H9 (cell line): ENCODE results near the gene MTMR3. TPM values are rescaled to one million over a fixed set of nuclear protein-coding genes. Genes with fewer than 3 reads are reported as not detected.

ENCODE experiments used
- DNase-seq: peaks from one replicate; pipeline ENCODE4 v3.0.0-alpha.2; 2017
- H2AFZ ChIP-seq: one replicate; pipeline ENCODE4 v1.6.1; 2013; ENCODE audit warnings: mild to moderate bottlenecking, low read length, control low read depth, moderate library complexity
- H2AK5ac ChIP-seq: 2 replicates; pipeline ENCODE4 v1.6.1; 2013; ENCODE audit warnings: low read length, control low read depth, mixed read lengths; ENCODE audit not compliant: insufficient read length
- H2BK120ac ChIP-seq: one replicate; pipeline ENCODE4 v1.6.1; 2013; ENCODE audit warnings: low read depth, mild to moderate bottlenecking, low read length, control low read depth, inconsistent platforms; ENCODE audit not compliant: poor library complexity, severe bottlenecking
- H2BK12ac ChIP-seq: 2 replicates; pipeline ENCODE4 v1.6.1; 2013; ENCODE audit warnings: low read length, control low read depth, mixed read lengths, low read depth; ENCODE audit not compliant: insufficient read length
- H2BK15ac ChIP-seq: 2 replicates; pipeline ENCODE4 v1.6.1; 2013; ENCODE audit warnings: low read depth, low read length, control low read depth
- H2BK20ac ChIP-seq: one replicate; pipeline ENCODE4 v1.6.1; 2013; ENCODE audit warnings: low read depth, mild to moderate bottlenecking, low read length, control low read depth, inconsistent platforms; ENCODE audit not compliant: poor library complexity, severe bottlenecking
- H2BK5ac ChIP-seq: 2 replicates; pipeline ENCODE4 v1.6.1; 2013; ENCODE audit warnings: low read length, control low read depth, mixed read lengths; ENCODE audit not compliant: insufficient read length
- H3K14ac ChIP-seq: 2 replicates; pipeline ENCODE4 v1.6.1; 2013; ENCODE audit warnings: low read length, control low read depth; ENCODE audit not compliant: insufficient read depth
- H3K18ac ChIP-seq: 2 replicates; pipeline ENCODE4 v1.6.1; 2013; ENCODE audit warnings: low read depth, mild to moderate bottlenecking, mixed read lengths, low read length, control low read depth; ENCODE audit not compliant: insufficient read length
- H3K23ac ChIP-seq: 2 replicates; pipeline ENCODE4 v1.6.1; 2013; ENCODE audit warnings: low read length, control low read depth, mixed read lengths, low read depth; ENCODE audit not compliant: insufficient read length
- H3K23me2 ChIP-seq: 2 replicates; pipeline ENCODE4 v1.6.1; 2013; ENCODE audit warnings: low read depth, mild to moderate bottlenecking, mixed read lengths, low read length, control low read depth; ENCODE audit not compliant: insufficient read length, poor library complexity, severe bottlenecking
- H3K27ac ChIP-seq: 2 replicates; pipeline ENCODE4 v1.5.1; 2013; ENCODE audit warnings: low read length, control low read depth, mixed read lengths, low read depth; ENCODE audit not compliant: insufficient read length
- H3K27me3 ChIP-seq: 2 replicates; pipeline ENCODE4 v1.6.1; 2013; ENCODE audit warnings: low read length, control low read depth, inconsistent platforms; ENCODE audit not compliant: insufficient read depth
- H3K4ac ChIP-seq: 2 replicates; pipeline ENCODE4 v1.6.1; 2013; ENCODE audit warnings: low read depth, mild to moderate bottlenecking, control low read depth, inconsistent platforms, low read length, moderate library complexity
- H3K4me1 ChIP-seq: 2 replicates; pipeline ENCODE4 v1.6.1; 2013; ENCODE audit warnings: low read length, control low read depth, inconsistent platforms; ENCODE audit not compliant: insufficient read depth
- H3K4me2 ChIP-seq: 2 replicates; pipeline ENCODE4 v1.6.1; 2013; ENCODE audit warnings: low read length, control low read depth, mixed read lengths; ENCODE audit not compliant: insufficient read length, insufficient read depth
- H3K56ac ChIP-seq: 2 replicates; pipeline ENCODE4 v1.6.1; 2013; ENCODE audit warnings: low read depth, mild to moderate bottlenecking, mixed read lengths, low read length, control low read depth; ENCODE audit not compliant: insufficient read length
- H3K79me1 ChIP-seq: 2 replicates; pipeline ENCODE4 v1.6.1; 2013; ENCODE audit warnings: low read depth, mild to moderate bottlenecking, moderate library complexity, low read length, control low read depth, inconsistent platforms; ENCODE audit not compliant: insufficient read depth, poor library complexity, severe bottlenecking
- H3K79me2 ChIP-seq: 2 replicates; pipeline ENCODE4 v1.6.1; 2013; ENCODE audit warnings: low read length, control low read depth, inconsistent platforms; ENCODE audit not compliant: insufficient read depth
- H3K9ac ChIP-seq: 2 replicates; pipeline ENCODE4 v1.6.1; 2013; ENCODE audit warnings: low read length, control low read depth, mixed read lengths; ENCODE audit not compliant: insufficient read length; ENCODE audit errors: extremely low read depth
- H3K9me3 ChIP-seq: one replicate; pipeline ENCODE4 v1.6.1; 2013; ENCODE audit warnings: low read depth, low read length, inconsistent platforms; ENCODE audit not compliant: control insufficient read depth
- H3T11ph ChIP-seq: one replicate; pipeline ENCODE4 v1.6.1; 2013; ENCODE audit warnings: mild to moderate bottlenecking, low read length, control low read depth, inconsistent platforms
- H4K20me1 ChIP-seq: one replicate; pipeline ENCODE4 v1.6.1; 2013; ENCODE audit not compliant: control insufficient read depth, insufficient read length, insufficient read depth
- H4K5ac ChIP-seq: 2 replicates; pipeline ENCODE4 v1.6.1; 2013; ENCODE audit warnings: low read depth, mild to moderate bottlenecking, mixed read lengths, low read length, control low read depth; ENCODE audit not compliant: insufficient read length
- H4K8ac ChIP-seq: replicated peaks from 2 replicates; pipeline ENCODE4 v1.6.1; 2013; ENCODE audit warnings: low read length, control low read depth, mixed read lengths, low read depth; ENCODE audit not compliant: insufficient read length
- H4K91ac ChIP-seq: 2 replicates; pipeline ENCODE4 v1.6.1; 2013; ENCODE audit warnings: low read depth, mild to moderate bottlenecking, moderate library complexity, mixed read lengths, low read length, control low read depth; ENCODE audit not compliant: insufficient read length
- H3K27ac Mint-ChIP-seq, 3 experiments: 2 replicates in 2 of 3; 3 replicates in 1 of 3; pipeline ENCODE4 v1.8.0; 2020 to 2021; ENCODE audit warnings: mixed read lengths in 3 of 3, mild to moderate bottlenecking in 1 of 3, moderate library complexity in 1 of 3
- H3K27me3 Mint-ChIP-seq: 2 replicates; pipeline ENCODE4 v1.8.0; 2021; ENCODE audit warnings: low read depth, mild to moderate bottlenecking, moderate library complexity, mixed read lengths
- H3K36me3 Mint-ChIP-seq, 3 experiments: 2 replicates in 2 of 3; 3 replicates in 1 of 3; pipeline ENCODE4 v1.8.0; 2020 to 2021; ENCODE audit warnings: low read depth in 3 of 3, mixed read lengths in 3 of 3; ENCODE audit not compliant: insufficient read depth in 1 of 3
- H3K4me1 Mint-ChIP-seq, 2 experiments: 2 replicates each; pipeline ENCODE4 v1.8.0; 2020; ENCODE audit warnings: mixed read lengths in 2 of 2
- H3K4me3 Mint-ChIP-seq, 2 experiments: 2 replicates in 1 of 2; 3 replicates in 1 of 2; pipeline ENCODE4 v1.8.0; 2020 to 2021; ENCODE audit warnings: mild to moderate bottlenecking in 2 of 2, mixed read lengths in 2 of 2, moderate library complexity in 1 of 2
- H3K9me3 Mint-ChIP-seq, 2 experiments: 2 replicates in 1 of 2; 3 replicates in 1 of 2; pipeline ENCODE4 v1.8.0; 2020; ENCODE audit warnings: mild to moderate bottlenecking in 2 of 2, mixed read lengths in 2 of 2, moderate library complexity in 1 of 2
- CTCF ChIP-seq: fragments of 200-600 bp; sonication (generic); conservative IDR thresholded peaks from 3 replicates; pipeline ENCODE4 v1.8.0; 2021; ENCODE audit warnings: antibody characterized with exemption, mild to moderate bottlenecking
- WGBS: extraction: QIAGEN DNeasy Blood & Tissue Kit; methylation state at CpG from one replicate; pipeline ENCODE4 v1.1.7; 2013; ENCODE audit warnings: missing lambda C conversion rate, low lambda C conversion rate, mixed read lengths; ENCODE audit not compliant: insufficient read length; ENCODE audit errors: extremely low coverage; 5-methylcytosine and 5-hydroxymethylcytosine counted together
- total RNA-seq: library from RNA; stranded (reverse); gene quantifications from 2 replicates; pipeline ENCODE4 v1.2.1, GENCODE V29; 2021

Gene MTMR3
- total RNA-seq, 1 experiment from 2014 or later, result 19.8 TPM

- Histone ChIP-seq H3K27ac (no peak overlapping the region), H3K79me2 (no peaks in the 10 kb centered on the region), H3K27me3 (no peaks in the 10 kb centered on the region), H2AFZ (no peak overlapping the region), H3K23me2 (peaks cover 4% of the 10 kb centered on the region), H3K79me1 (no peaks in the 10 kb centered on the region), H2BK15ac (no peak overlapping the region), H3K4me1 (no peaks in the 10 kb centered on the region), H3T11ph (no peak overlapping the region), H3K9ac (no peak overlapping the region), H3K18ac (no peak overlapping the region), H3K23ac (no peak overlapping the region), H3K4ac (no peak overlapping the region), H4K5ac (no peak overlapping the region), H3K4me2 (no peak overlapping the region), H2BK12ac (no peak overlapping the region), H3K14ac (no peak overlapping the region), H3K56ac (no peak overlapping the region), H2BK120ac (no peak overlapping the region), H4K8ac (no peak overlapping the region), H2BK20ac (no peak overlapping the region), H3K9me3 (no peaks in the 10 kb centered on the region), H2AK5ac (no peak overlapping the region), H2BK5ac (no peak overlapping the region), H4K20me1 (no peaks in the 10 kb centered on the region), H4K91ac (no peak overlapping the region)
- peaks cover 16 to 18% of the 10 kb centered on the region in 2 experiments for H3K4me1 Mint-ChIP-seq
- no peak overlapping the region for H3K4me3 Mint-ChIP-seq
- no peaks in the 10 kb centered on the region; a peak in 1 of 7 replicates for H3K36me3 Mint-ChIP-seq
- no CpG with 5 or more reads among the region's 3 CpGs for WGBS
- no peak overlapping the region for H3K27ac Mint-ChIP-seq
- peaks cover 3 to 4% of the 10 kb centered on the region in 2 experiments; a peak in 3 of 5 replicates for H3K9me3 Mint-ChIP-seq
- TF ChIP-seq CTCF, result no peak
- peaks cover 25% of the 10 kb centered on the region for H3K27me3 Mint-ChIP-seq
- no peak for DNase-seq
Observed at GRCh38 chr22:30077279-30077880, 194.4 kb downstream of the MTMR3 start.
